ENCODE results near the gene TSPAN9.

GRCh38 chr12:3247629-3248161 lies 170.5 kb downstream of the TSPAN9 start:
- TF ChIP-seq CTCF (IDR thresholded peaks at IDR 0.05) (no peak), POLR2AphosphoS5 (IDR thresholded peaks at IDR 0.05; ENCODE audit: low read depth, low read length) (no peak), SIN3A (IDR thresholded peaks at IDR 0.05; ENCODE audit: borderline replicate concordance, insufficient read depth, low read depth, low read length) (no peak), TCF7L2 (IDR thresholded peaks at IDR 0.05; ENCODE audit: low read depth, low read length) (no peak)
- TF ChIP-seq, protein P1, sequence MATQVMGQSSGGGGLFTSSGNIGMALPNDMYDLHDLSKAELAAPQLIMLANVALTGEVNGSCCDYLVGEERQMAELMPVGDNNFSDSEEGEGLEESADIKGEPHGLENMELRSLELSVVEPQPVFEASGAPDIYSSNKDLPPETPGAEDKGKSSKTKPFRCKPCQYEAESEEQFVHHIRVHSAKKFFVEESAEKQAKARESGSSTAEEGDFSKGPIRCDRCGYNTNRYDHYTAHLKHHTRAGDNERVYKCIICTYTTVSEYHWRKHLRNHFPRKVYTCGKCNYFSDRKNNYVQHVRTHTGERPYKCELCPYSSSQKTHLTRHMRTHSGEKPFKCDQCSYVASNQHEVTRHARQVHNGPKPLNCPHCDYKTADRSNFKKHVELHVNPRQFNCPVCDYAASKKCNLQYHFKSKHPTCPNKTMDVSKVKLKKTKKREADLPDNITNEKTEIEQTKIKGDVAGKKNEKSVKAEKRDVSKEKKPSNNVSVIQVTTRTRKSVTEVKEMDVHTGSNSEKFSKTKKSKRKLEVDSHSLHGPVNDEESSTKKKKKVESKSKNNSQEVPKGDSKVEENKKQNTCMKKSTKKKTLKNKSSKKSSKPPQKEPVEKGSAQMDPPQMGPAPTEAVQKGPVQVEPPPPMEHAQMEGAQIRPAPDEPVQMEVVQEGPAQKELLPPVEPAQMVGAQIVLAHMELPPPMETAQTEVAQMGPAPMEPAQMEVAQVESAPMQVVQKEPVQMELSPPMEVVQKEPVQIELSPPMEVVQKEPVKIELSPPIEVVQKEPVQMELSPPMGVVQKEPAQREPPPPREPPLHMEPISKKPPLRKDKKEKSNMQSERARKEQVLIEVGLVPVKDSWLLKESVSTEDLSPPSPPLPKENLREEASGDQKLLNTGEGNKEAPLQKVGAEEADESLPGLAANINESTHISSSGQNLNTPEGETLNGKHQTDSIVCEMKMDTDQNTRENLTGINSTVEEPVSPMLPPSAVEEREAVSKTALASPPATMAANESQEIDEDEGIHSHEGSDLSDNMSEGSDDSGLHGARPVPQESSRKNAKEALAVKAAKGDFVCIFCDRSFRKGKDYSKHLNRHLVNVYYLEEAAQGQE (IDR thresholded peaks at IDR 0.05; ENCODE audit: insufficient read depth in 1 of 2, low read depth in 2 of 2, low read length in 1 of 2), result no peak
